GM18861 (cell line): ENCODE measurements around the gene TMEM87B.

Source experiments
- ATAC-seq: cut with Tn5 transposase; IDR thresholded peaks from one replicate; pipeline ENCODE4 v1.9.1; 2021; ENCODE audit not compliant: unreplicated experiment

The TMEM87B gene

GRCh38 chr2:112149194-112149593, 94.1 kb downstream of the TMEM87B start:
- no peak for ATAC-seq

- ATAC-seq, result no peak
These were observed 94.9 kb downstream of the TMEM87B start for GRCh38 chr2:112149866-112150435.

- ATAC-seq, result no peak
These were observed 95.4 kb downstream of the TMEM87B start for GRCh38 chr2:112150447-112150846.

- no peak for ATAC-seq
These were observed 95.8 kb downstream of the TMEM87B start for GRCh38 chr2:112150851-112151250.

DNA sequence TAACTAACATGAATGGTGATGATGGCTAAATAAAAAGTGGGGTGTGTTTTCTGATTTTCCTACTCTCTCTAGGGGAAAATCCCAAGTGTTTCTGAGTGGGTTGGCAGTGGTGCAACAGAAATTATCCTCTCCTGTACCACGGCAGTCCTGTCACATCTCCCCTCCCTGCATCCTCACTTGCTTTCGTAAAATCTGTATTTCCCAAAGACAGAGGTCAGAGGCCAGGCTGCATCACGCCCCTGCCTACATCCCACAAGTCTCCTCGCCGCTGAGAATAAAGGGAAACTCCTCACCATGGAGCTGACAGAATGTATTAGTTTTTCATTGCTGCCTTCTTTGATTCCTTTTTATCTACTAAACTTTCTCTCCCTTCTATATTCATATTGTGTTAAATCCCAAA, 96.2 kb downstream of the TMEM87B start:
- no peak for ATAC-seq

DNA sequence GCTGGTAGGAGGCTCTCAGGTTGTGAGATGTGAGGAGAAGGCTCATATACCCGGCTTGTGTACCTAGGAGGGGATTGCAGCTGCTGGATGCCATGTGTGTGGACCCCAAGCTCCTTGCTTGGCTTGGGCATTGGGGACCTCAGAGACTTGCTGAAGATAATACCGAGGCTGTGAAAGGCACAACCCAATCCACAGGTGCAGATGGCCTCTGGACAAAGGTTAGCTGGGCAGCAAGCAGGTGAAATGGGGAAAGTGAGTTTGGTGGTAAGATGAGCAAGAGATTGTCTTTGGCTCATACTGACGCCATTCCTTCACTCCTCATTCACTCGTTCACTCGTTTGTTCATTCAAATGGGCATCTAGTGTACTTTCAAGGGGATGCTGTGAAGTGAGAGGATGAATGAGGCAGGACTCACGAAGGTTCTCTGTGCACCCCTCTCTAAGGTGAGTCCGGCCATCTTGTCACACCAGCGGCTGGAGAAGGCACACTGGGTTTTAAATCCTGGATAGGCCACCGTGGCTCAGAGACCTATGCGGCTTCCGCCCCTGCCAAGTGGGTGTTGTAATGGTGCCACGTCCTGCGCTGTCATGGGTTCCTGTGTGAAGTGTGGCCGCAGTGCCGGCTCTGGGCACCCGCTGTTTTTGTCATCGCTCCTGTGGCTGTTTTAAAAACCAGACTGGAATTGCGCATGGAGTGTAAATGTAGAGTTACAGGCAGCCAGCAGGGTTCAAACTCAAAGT, 96.8 kb downstream of the TMEM87B start:
- ATAC-seq, result no peak

- no peak for ATAC-seq
These were observed 97.6 kb downstream of the TMEM87B start for GRCh38 chr2:112152476-112153178.

- no peak for ATAC-seq
These were observed 98.1 kb downstream of the TMEM87B start for GRCh38 chr2:112153179-112153490.

DNA sequence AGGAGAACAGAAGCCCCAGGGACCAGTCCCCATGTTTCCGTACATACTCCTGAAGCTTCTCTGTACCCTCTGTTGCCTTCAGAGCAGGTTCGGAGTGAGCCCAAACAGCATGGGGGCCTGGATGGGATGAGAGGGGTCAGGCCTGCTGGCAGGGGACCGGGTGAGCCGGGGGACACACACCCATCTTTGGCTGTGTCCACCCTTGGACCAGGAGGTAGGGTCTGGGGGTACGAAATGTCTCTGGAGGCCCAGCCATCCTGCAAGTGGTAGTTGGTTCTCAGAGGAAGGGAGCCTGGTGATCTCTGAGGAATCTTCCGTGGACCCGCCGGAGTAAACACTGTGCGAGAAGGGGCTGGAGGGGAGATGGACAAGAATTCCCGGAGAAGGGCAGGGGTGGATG, 98.4 kb downstream of the TMEM87B start:
- no peak for ATAC-seq

- no peak for ATAC-seq
These were observed 99.4 kb downstream of the TMEM87B start for GRCh38 chr2:112154246-112155117.

DNA sequence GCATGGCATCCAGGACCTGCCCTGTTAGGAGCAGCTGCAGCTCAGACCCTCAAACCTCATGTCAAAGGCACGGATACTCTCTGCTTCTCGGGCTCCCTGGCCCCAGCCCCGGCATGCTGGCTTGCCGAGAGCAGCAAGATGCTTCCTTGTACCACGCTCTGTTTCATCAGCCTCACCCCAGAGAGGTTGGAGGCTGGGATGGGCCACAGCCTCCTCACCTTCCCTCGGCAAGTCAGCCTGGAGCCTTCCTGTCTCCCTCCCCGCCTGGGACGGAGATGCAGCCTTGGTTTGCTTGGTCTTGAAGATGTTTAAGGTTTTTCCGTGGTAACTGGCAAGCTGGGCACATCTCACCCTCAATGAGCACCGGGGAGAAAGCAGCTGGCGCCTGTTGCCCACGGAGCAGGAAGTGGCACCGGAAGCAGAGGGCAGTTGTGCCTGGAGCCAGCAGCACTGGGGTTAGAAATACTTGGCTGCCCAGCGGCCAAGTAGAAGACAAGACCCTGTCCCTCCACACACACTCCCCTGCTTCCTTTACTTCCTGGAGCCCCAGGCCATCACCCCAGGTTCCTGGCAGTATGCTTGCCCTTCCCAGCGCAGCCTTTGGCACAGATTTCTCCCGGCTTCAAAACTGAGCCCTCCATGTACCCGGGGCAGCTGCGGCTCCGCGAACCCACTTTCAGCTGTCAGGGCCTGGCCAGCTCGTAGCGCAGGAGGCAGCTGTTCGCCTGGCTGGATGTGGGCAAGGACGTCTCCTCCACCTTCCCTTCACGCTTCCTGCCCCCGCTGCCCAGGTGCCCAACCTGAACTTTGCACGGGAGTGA, 100.5 kb downstream of the TMEM87B start:
- no peak for ATAC-seq

GRCh38 chr2:112156152-112156986, 101.3 kb downstream of the TMEM87B start:
- no peak for ATAC-seq

DNA sequence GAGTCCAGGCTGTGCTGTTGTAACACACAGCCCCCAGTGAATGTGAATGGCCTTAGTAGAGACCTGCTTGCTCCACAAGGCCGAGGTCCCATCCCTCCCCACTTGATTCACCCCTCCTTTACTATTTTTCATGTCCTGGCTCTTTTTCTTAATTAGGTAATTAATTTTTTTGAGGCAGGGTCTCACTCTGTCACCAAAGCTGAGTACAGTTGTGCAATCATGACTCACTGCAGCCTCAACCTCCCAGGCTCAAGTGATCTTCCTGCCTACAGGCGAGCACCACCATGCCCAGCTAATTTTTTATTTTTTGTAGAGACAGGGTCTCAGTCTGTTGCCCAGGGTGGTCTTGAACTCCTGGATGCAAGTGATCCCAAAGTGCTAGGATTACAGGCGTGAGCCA, 102.4 kb downstream of the TMEM87B start:
- no peak for ATAC-seq

- no peak for ATAC-seq
These were observed 104.4 kb downstream of the TMEM87B start for GRCh38 chr2:112159454-112159921.

DNA sequence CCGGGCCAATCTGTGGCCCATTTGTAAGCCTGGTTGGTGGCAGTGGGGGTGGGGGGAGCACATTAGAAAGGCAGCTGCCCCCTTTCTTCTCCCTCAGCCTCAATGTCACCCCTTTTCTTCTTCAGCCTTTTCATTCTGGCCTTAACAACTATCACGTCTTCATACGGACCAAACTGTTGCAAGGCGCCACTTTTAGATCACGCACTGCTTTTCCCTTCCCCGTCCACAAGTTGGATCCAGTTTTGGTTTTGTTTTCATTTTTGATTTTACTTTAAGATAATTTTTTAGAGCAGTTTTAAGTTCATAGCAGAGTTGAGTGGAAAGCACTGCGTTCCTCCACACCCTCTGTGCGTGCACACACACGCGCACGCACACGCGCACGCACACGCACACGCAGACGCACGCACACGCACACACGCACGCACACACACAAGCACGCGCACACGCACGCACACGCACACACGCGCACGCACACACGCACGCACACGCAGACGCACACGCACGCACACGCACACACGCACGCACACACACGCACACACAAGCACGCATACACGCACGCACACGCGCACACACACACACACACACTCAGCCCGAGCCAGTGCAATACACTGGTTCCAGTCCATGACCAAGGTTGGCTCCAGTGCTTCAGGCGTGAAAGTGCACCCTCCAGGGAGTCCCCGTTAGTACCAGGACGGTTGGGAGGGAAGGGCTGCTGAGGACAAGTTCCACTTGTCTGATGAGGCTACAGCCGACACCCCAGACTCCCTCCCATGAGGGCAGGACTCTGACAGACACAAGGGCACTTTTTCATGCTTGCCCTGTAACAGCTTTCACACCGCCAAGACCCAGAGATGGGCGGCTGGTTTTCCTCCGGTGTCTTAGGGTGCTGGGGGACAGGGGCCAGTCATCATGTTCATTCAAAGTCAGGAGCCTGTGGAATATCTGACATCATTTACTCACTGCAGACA, 105.5 kb downstream of the TMEM87B start:
- no peak for ATAC-seq

DNA sequence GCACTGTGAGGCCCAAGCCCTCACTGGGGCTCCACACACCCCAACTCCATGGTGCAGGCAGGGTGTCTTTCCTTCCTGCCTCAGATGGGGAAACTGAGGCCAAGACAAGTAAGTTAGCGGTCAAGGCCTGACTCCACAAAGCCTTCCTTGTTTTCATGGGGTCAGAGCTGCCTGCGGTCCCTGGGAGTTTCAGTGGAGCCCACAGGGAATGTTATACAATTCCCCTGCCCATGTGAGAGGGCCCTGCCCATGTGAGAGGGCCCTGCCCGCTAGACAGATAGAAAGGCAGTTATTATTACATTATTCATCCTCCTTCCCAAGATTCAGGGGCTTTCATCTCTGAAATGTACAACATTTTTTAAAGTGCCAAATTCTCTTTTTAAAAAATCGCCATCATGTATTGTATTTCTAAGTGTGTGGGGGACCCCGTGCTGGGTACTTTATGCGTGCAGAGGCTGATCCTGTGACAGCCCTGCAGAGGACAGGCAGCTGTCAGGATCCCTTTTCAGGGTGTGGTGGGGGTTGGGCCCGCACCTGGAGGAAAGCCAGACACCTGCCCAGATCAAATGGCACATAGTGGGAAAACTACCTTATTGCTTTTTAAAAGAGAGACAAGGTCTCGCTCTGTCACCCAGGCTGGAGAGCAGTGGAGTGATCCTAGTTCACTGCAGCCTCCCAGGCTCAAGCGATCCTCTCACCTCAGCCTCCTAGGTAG, 106.5 kb downstream of the TMEM87B start:
- no peak for ATAC-seq

- no peak for ATAC-seq
These were observed 107.3 kb downstream of the TMEM87B start for GRCh38 chr2:112162341-112162740.

DNA sequence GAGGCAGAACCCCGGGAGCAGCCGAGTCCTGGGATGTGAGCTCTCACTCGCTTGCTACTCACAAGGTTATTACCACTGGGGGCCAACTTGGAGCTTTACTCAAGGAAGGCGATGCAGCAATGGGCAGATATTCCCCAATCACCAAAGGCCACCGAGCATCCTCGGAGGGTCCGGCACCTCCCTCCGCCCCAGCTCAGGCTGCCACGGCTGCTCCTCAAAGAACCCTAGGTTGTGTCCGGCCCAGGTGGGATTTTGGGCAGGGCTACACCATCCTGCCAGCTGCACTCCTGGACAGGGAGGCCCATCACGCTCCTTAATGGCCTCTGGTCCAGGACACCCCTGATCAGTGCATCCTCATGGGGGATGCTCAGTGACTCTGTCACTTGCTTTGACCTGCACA, 107.9 kb downstream of the TMEM87B start:
- no peak for ATAC-seq
